ENCODE measurements around the gene TMEM59L. TPM values are rescaled to one million over a fixed set of nuclear protein-coding genes. Genes with fewer than 3 reads are reported as not detected.

TMEM59L gene
- total and polyA plus RNA-seq, 2 of the 13 experiments (the other 11 are each of a cell fraction or from before 2014, with no cell fraction given) = 0.97 to 5.5 TPM

DNA sequence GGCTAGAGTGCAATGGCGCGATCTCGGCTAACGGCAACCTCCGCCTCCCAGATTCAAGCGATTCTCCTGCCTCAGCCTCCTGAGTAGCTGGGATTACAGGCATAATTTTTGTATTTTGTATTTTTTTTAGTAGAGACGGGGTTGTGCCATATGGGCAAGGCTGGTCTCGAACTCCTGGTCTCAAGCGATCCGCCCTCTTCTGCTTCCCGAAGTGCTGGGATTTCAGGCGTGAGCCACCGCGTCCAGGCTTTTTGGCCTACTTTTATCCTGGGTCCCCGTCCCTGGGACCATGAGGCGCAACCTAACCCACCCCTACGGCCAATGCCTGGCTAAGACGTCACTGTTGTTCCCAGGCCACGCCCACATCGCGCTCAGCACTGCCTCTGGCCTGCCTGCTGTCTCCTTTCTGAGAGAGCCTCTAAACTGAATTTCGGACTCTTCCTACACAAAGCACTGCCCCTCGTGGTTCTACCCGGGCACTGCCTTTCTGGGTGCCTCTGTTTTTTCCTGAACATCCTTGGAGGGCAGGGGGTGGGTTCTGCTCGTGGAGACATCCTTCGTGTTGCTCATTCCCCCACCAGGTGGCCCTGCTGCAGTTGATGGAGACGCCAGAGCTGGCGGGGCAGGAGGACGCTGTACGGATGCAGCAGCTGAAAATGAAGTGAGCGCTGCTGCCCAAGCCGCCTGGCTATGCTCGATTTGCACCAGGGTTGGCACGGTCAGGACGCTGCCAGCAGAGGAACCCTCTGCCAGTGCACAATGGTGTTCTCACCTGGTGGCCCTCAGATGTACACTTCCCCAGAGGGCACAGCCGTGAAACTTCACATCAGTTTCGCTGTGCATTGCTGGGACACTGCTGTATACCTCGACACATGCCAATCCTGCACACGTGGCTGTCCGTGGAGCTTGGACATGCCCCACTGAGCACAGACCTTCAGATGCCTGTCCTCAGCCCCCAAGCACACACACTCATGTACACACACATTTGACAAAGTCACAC is 22.1 kb upstream of the TMEM59L start (continued):
- TF ChIP-seq ZNF446 (CRISPR knock-in tag; IDR thresholded peaks at IDR 0.05) = no peak
- TF ChIP-seq ZNF879 (CRISPR knock-in tag; IDR thresholded peaks at IDR 0.05) = no peak
- TF ChIP-seq IRX3 (CRISPR knock-in tag; IDR thresholded peaks at IDR 0.05; ENCODE audit: borderline replicate concordance, low read depth) = no peak
- no peak for TF ChIP-seq SALL1 (CRISPR knock-in tag; IDR thresholded peaks at IDR 0.05)
- TF ChIP-seq KLF13 (CRISPR knock-in tag; IDR thresholded peaks at IDR 0.05) = no peak
- no peak for TF ChIP-seq ZNF251 (CRISPR knock-in tag; IDR thresholded peaks at IDR 0.05)
- no peak for TF ChIP-seq LCORL (IDR thresholded peaks at IDR 0.05)
- TF ChIP-seq LCORL (CRISPR knock-in tag; IDR thresholded peaks at IDR 0.05) = no peak
- TF ChIP-seq HMGXB3 (CRISPR knock-in tag; IDR thresholded peaks at IDR 0.05; ENCODE audit: borderline replicate concordance) = no peak; the same call in 1 of the 2 replicates
- TF ChIP-seq, protein P1, sequence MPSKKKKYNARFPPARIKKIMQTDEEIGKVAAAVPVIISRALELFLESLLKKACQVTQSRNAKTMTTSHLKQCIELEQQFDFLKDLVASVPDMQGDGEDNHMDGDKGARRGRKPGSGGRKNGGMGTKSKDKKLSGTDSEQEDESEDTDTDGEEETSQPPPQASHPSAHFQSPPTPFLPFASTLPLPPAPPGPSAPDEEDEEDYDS (CRISPR knock-in tag; IDR thresholded peaks at IDR 0.05) = no peak
- peak; percentile 46; the same call in 1 of the 2 replicates for TF ChIP-seq THAP11 (CRISPR knock-in tag; IDR thresholded peaks at IDR 0.05)
- TF ChIP-seq, protein P2, sequence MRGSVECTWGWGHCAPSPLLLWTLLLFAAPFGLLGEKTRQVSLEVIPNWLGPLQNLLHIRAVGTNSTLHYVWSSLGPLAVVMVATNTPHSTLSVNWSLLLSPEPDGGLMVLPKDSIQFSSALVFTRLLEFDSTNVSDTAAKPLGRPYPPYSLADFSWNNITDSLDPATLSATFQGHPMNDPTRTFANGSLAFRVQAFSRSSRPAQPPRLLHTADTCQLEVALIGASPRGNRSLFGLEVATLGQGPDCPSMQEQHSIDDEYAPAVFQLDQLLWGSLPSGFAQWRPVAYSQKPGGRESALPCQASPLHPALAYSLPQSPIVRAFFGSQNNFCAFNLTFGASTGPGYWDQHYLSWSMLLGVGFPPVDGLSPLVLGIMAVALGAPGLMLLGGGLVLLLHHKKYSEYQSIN (CRISPR knock-in tag; IDR thresholded peaks at IDR 0.05; ENCODE audit: borderline replicate concordance) = no peak
- no peak for TF ChIP-seq KDM4B (CRISPR knock-in tag; IDR thresholded peaks at IDR 0.05)
- TF ChIP-seq, protein P3, sequence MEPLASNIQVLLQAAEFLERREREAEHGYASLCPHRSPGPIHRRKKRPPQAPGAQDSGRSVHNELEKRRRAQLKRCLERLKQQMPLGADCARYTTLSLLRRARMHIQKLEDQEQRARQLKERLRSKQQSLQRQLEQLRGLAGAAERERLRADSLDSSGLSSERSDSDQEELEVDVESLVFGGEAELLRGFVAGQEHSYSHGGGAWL (CRISPR knock-in tag; IDR thresholded peaks at IDR 0.05) = no peak
- TF ChIP-seq GLI4 (CRISPR knock-in tag; IDR thresholded peaks at IDR 0.05; ENCODE audit: borderline replicate concordance) = no peak
- TF ChIP-seq MTF2 (CRISPR knock-in tag; IDR thresholded peaks at IDR 0.05; ENCODE audit: borderline replicate concordance) = no peak
- TF ChIP-seq ZFP41 (CRISPR knock-in tag; IDR thresholded peaks at IDR 0.05; ENCODE audit: borderline replicate concordance) = no peak
- TF ChIP-seq DPF2 (CRISPR knock-in tag; IDR thresholded peaks at IDR 0.05; ENCODE audit: borderline replicate concordance, low read depth) = no peak
- TF ChIP-seq ZBTB7A (CRISPR knock-in tag; IDR thresholded peaks at IDR 0.05) = no peak
- TF ChIP-seq ATF7-NPFF (CRISPR knock-in tag; IDR thresholded peaks at IDR 0.05; ENCODE audit: low read depth) = no peak
